Neural progenitor cell (in vitro differentiated cells): ENCODE data around the gene NRG2. TPM values are rescaled to one million over a fixed set of nuclear protein-coding genes. Genes with fewer than 3 reads are reported as not detected.

Experiments used
- DNase-seq: peaks from one replicate; pipeline ENCODE4 v3.0.0-alpha.2; 2016; ENCODE audit warnings: low spot score
- H2AFZ ChIP-seq: fragments of 200-600 bp; sonication (generic); replicated peaks from 2 replicates; pipeline ENCODE4 v1.6.1; 2016; ENCODE audit warnings: antibody characterized with exemption
- H3F3A ChIP-seq: fragments of 200-600 bp; sonication (generic); 2 replicates; pipeline ENCODE4 v1.6.1; 2016; ENCODE audit warnings: antibody characterized with exemption, low read depth
- H3K27ac ChIP-seq: fragments of 200-600 bp; sonication (generic); 2 replicates; pipeline ENCODE4 v1.5.1; 2016; ENCODE audit warnings: mild to moderate bottlenecking
- H3K27me3 ChIP-seq: fragments of 200-600 bp; sonication (generic); 2 replicates; pipeline ENCODE4 v1.6.1; 2016; ENCODE audit warnings: mild to moderate bottlenecking, moderate library complexity
- H3K36me3 ChIP-seq: fragments of 200-600 bp; sonication (generic); 2 replicates; pipeline ENCODE4 v1.5.1; 2016
- H3K4me1 ChIP-seq: fragments of 200-600 bp; sonication (generic); 2 replicates; pipeline ENCODE4 v1.6.1; 2016; ENCODE audit warnings: mixed run types
- H3K4me2 ChIP-seq: fragments of 200-600 bp; sonication (generic); 2 replicates; pipeline ENCODE4 v1.6.1; 2016
- H3K4me3 ChIP-seq: fragments of 200-600 bp; sonication (generic); 2 replicates; pipeline ENCODE4 v1.5.1; 2016
- H3K79me2 ChIP-seq: fragments of 200-600 bp; sonication (generic); 2 replicates; pipeline ENCODE4 v1.6.1; 2016; ENCODE audit warnings: low read depth
- H3K9ac ChIP-seq: fragments of 200-600 bp; sonication (generic); 2 replicates; pipeline ENCODE4 v1.6.1; 2016
- H3K9me3 ChIP-seq: fragments of 200-600 bp; sonication (generic); 2 replicates; pipeline ENCODE4 v1.5.1; 2016; ENCODE audit warnings: low read depth
- H4K20me1 ChIP-seq: fragments of 200-600 bp; sonication (generic); 2 replicates; pipeline ENCODE4 v1.6.1; 2016; ENCODE audit warnings: low read depth
- H3K27ac Mint-ChIP-seq: 3 replicates; pipeline ENCODE4 v1.8.0; 2021; ENCODE audit warnings: mixed read lengths
- H3K27me3 Mint-ChIP-seq: 2 replicates; pipeline ENCODE4 v1.8.0; 2022; ENCODE audit warnings: low read depth, mild to moderate bottlenecking, inconsistent platforms, moderate library complexity, mixed read lengths; ENCODE audit not compliant: insufficient read depth
- H3K36me3 Mint-ChIP-seq: 3 replicates; pipeline ENCODE4 v1.8.0; 2021; ENCODE audit warnings: mixed read lengths
- H3K4me1 Mint-ChIP-seq: 3 replicates; pipeline ENCODE4 v1.8.0; 2021; ENCODE audit warnings: mixed read lengths
- H3K4me3 Mint-ChIP-seq: 3 replicates; pipeline ENCODE4 v1.8.0; 2021; ENCODE audit warnings: mild to moderate bottlenecking, moderate library complexity, mixed read lengths
- H3K9me3 Mint-ChIP-seq: 3 replicates; pipeline ENCODE4 v1.8.0; 2020; ENCODE audit warnings: mixed read lengths
- CTCF ChIP-seq: fragments of 200-600 bp; sonication (generic); IDR thresholded peaks from 2 replicates; pipeline ENCODE4 v1.5.1; 2017; ENCODE audit warnings: antibody characterized with exemption, mild to moderate bottlenecking
- EZH2 ChIP-seq: fragments of 200-600 bp; sonication (generic); IDR thresholded peaks from 2 replicates; pipeline ENCODE4 v1.6.1; 2017; ENCODE audit warnings: antibody characterized with exemption, mild to moderate bottlenecking, moderate library complexity
- EZH2phosphoT487 ChIP-seq: fragments of 200-600 bp; sonication (generic); IDR thresholded peaks from 2 replicates; pipeline ENCODE4 v1.6.1; 2017; ENCODE audit warnings: antibody characterized with exemption
- total RNA-seq: library from RNA; depleted of rRNA; stranded (reverse); fragments of >200 nt; gene quantifications from 2 replicates; pipeline ENCODE4 v1.2.3, GENCODE V29; 2015; ENCODE audit warnings: low replicate concordance

NRG2 gene
- total RNA-seq, 1 donor from 2014 or later = 0.13 TPM

GRCh38 chr5:139915266-139915665 lies 127.8 kb downstream of the NRG2 start:
- no peaks in the 10 kb centered on the region for H3K79me2 ChIP-seq
- peaks cover 24% of the 10 kb centered on the region for H3K27me3 ChIP-seq
- Mint-ChIP-seq H3K9me3 (no peaks in the 10 kb centered on the region), H3K4me1 (no peaks in the 10 kb centered on the region), H3K4me3 (no peak overlapping the region), H3K27ac (no peak overlapping the region), H3K27me3 (peaks cover 12% of the 10 kb centered on the region), H3K36me3 (no peaks in the 10 kb centered on the region)
- no peaks in the 10 kb centered on the region for H3F3A ChIP-seq
- H4K20me1 ChIP-seq = no peaks in the 10 kb centered on the region
- H3K9me3 ChIP-seq = no peaks in the 10 kb centered on the region
- no peak overlapping the region for H3K4me3 ChIP-seq
- no peak overlapping the region for H2AFZ ChIP-seq
- H3K27ac ChIP-seq = no peak overlapping the region
- H3K9ac ChIP-seq = no peak overlapping the region
- H3K36me3 ChIP-seq = no peaks in the 10 kb centered on the region
- DNase-seq = no peak
- no peak for TF ChIP-seq CTCF
- TF ChIP-seq EZH2phosphoT487 = no peak
- TF ChIP-seq EZH2 = no peak
- no peaks in the 10 kb centered on the region for H3K4me1 ChIP-seq
- H3K4me2 ChIP-seq = no peak overlapping the region

GRCh38 chr5:139914218-139914807 lies 128.8 kb downstream of the NRG2 start:
- no peak overlapping the region for H3K4me2 ChIP-seq
- Mint-ChIP-seq H3K36me3 (no peaks in the 10 kb centered on the region), H3K27ac (no peak overlapping the region)

GRCh38 chr5:139912804-139913203 lies 130.3 kb downstream of the NRG2 start:
- no peaks in the 10 kb centered on the region for H3K9me3 Mint-ChIP-seq
- Histone ChIP-seq H3K27me3 (peaks cover 6% of the 10 kb centered on the region), H3K36me3 (no peaks in the 10 kb centered on the region), H3F3A (no peaks in the 10 kb centered on the region), H3K4me2 (no peak overlapping the region), H4K20me1 (no peaks in the 10 kb centered on the region), H2AFZ (no peak overlapping the region), H3K4me1 (no peaks in the 10 kb centered on the region), H3K79me2 (no peaks in the 10 kb centered on the region), H3K9ac (no peak overlapping the region), H3K4me3 (no peak overlapping the region), H3K27ac (no peak overlapping the region), H3K9me3 (no peaks in the 10 kb centered on the region)
- no peaks in the 10 kb centered on the region for H3K4me1 Mint-ChIP-seq
- H3K4me3 Mint-ChIP-seq = no peak overlapping the region
- H3K27me3 Mint-ChIP-seq = peaks cover 15% of the 10 kb centered on the region
- TF ChIP-seq EZH2phosphoT487 (no peak), EZH2 (no peak), CTCF (no peak)
- no peaks in the 10 kb centered on the region for H3K36me3 Mint-ChIP-seq
- DNase-seq = no peak
- H3K27ac Mint-ChIP-seq = no peak overlapping the region

More at GRCh38 chr5:139914218-139914807, 128.8 kb downstream of the NRG2 start:
- no peaks in the 10 kb centered on the region for H3K79me2 ChIP-seq
- Mint-ChIP-seq H3K27me3 (peaks cover 12% of the 10 kb centered on the region), H3K9me3 (no peaks in the 10 kb centered on the region), H3K4me3 (no peak overlapping the region), H3K4me1 (no peaks in the 10 kb centered on the region)
- H3K9me3 ChIP-seq = no peaks in the 10 kb centered on the region
- H3K4me1 ChIP-seq = no peaks in the 10 kb centered on the region
- no peaks in the 10 kb centered on the region for H3F3A ChIP-seq
- H3K27ac ChIP-seq = no peak overlapping the region
- no peak overlapping the region for H2AFZ ChIP-seq
- DNase-seq = no peak
- H3K36me3 ChIP-seq = no peaks in the 10 kb centered on the region
- H3K4me3 ChIP-seq = no peak overlapping the region
- H4K20me1 ChIP-seq = no peaks in the 10 kb centered on the region
- H3K27me3 ChIP-seq = peaks cover 14% of the 10 kb centered on the region
- H3K9ac ChIP-seq = no peak overlapping the region
- TF ChIP-seq EZH2phosphoT487 (no peak), EZH2 (no peak), CTCF (no peak)
